WI38 (cell line): ENCODE data around the gene COL4A5.

Experiments
- H3K4me3 ChIP-seq: 2 replicates; pipeline ENCODE4 v1.5.1; 2011; ENCODE audit warnings: low read depth, mild to moderate bottlenecking, control low read depth, low read length
- CTCF ChIP-seq: IDR thresholded peaks from 2 replicates; pipeline ENCODE4 v1.5.1; 2012; ENCODE audit warnings: low read depth, mild to moderate bottlenecking, control low read depth, low read length

COL4A5 gene

DNA sequence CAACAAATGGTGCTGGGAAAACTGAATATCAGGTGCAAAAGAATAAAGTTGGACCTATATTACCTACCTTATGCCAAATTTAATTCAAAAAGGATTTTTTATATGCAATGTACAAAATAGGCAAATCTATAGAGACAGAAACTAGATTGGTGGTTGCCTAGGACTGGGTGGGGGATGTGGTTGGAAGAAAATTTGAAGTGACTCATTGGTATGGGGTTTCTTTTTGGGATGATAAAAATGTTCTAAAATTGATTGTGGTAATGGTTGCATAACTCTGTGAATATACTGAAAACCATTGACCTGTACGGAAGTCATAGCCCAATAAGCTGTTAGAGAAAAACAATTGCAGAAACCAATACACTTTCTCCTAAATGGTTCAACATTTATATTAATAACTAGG lies 72.1 kb downstream of the COL4A5 start:
- no peak overlapping the region for H3K4me3 ChIP-seq
- TF ChIP-seq CTCF, result no peak

DNA sequence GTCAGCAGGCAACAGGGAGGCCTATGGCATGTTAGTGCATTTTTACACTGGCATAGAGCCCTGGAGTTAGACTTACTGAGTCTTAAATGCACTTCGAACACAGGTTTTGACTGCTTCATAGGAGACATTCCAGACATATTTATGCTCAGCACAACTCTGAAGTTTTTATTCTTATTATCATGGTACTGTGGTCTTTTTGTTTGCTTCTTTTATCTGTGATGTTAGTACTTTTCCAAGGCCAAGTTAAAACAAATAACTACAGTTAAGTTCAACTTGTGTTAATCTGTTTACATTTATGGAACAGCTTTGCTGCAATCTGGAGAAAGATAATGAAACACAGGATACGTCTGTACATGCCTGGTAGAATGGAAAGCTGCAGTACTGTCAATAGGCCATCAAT lies 76.5 kb downstream of the COL4A5 start:
- H3K4me3 ChIP-seq, result no peak overlapping the region
- TF ChIP-seq CTCF, result no peak

DNA sequence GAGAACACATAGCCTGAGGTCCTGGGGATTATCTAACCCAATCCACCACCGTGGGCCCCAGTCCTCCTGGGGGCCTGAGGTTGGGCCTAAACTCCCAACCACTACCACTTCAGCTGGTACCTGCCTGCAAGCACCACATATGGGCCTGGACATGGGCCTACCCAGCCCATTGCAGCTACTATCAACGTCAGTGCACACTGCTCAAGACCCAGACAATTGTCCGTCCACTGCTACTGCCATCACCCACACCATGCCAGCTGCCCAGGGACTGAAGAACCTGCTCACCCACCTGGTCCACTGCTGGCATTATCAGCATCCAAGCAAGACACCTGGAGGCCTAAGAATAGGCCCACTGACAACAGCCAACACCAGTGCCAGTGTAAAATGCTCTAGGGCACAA lies 88.1 kb downstream of the COL4A5 start:
- no peak for TF ChIP-seq CTCF
- no peak overlapping the region for H3K4me3 ChIP-seq

DNA sequence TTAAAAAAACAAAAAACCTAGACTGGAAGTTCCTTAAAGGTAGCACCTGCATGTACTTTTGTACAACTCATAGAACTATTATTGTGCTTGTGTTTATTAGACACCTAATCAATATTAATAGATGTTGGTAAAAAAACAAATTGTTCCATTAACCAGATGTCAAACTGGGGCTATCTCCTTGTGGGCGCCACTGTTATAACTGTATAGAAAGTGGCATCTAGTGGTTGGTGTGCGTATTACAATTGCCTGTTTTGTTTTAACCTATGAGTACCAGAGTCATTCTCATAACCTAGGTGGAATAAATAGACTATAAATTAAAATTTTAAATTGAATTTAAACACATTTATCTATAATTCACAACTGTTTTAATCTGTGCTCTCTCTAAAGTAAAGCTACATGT lies 97.4 kb downstream of the COL4A5 start:
- TF ChIP-seq CTCF, result peak; percentile 65; the same call in 1 of the 2 replicates
- H3K4me3 ChIP-seq, result no peak overlapping the region

DNA sequence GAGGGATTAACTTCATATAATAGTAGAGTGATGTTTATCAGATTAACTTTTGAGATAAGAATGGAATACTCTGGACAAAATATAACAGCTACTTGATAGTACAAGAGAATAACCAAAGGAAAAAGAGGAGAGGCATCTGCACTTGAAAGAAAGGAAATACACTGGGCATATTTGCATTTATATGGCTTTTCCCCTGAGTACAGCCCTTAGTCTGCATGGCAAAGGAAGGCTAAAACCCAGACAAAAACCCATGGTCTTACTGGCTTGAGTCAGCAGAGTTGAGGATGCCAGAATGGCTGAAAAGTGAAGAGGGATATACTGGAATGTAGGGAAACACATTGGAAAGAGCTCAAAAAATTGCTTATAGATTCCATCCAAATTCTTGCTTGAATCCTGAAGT lies 101.6 kb downstream of the COL4A5 start:
- no peak overlapping the region for H3K4me3 ChIP-seq
- TF ChIP-seq CTCF, result no peak

GRCh38 chrX:108557580-108557979 lies 117.9 kb downstream of the COL4A5 start:
- no peak for TF ChIP-seq CTCF
- no peak overlapping the region for H3K4me3 ChIP-seq

DNA sequence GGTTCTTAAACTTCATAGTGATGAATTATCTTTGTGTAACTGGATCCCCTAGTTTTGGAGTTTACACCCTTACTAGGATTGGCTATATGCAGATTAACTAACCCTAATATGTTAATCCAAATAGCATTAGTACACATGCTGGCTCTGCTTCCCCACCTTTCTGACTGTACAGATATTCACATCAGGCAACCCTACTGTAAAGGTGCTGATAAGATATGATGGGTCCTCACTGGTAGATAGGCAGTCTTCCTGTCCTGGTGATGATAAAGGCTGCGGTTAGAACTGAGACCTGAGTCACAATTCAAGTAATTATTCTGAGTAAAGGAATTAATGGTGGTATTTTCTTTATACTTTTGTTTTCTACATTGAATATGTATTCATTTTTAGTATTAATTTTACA lies 118.6 kb downstream of the COL4A5 start:
- TF ChIP-seq CTCF, result no peak
- no peak overlapping the region for H3K4me3 ChIP-seq
